D721Med (cell line): ENCODE measurements around the gene SMAGP.
"Not testable (repeated sequence)": the region's sequence is repeated elsewhere in the genome, so short reads cannot be mapped to it uniquely, and the experiment has no call there.

ENCODE experiments used
- DNase-seq: peaks from one replicate; pipeline ENCODE4 v3.0.0; 2011; ENCODE audit warnings: low spot score; ENCODE audit not compliant: insufficient read length
- FAIRE-seq: peaks from 2 replicates; lab custom pipeline; 2011; peaks lifted over from hg19 to GRCh38; lab: Jason Lieb, UNC
- TF ChIP-seq, protein P1 (sequence below): IDR thresholded peaks from 2 replicates; pipeline ENCODE4 v1.5.1; 2012; ENCODE audit warnings: mild to moderate bottlenecking, control low read depth; ENCODE audit not compliant: insufficient read depth; ENCODE audit errors: missing control alignments

SMAGP gene

DNA sequence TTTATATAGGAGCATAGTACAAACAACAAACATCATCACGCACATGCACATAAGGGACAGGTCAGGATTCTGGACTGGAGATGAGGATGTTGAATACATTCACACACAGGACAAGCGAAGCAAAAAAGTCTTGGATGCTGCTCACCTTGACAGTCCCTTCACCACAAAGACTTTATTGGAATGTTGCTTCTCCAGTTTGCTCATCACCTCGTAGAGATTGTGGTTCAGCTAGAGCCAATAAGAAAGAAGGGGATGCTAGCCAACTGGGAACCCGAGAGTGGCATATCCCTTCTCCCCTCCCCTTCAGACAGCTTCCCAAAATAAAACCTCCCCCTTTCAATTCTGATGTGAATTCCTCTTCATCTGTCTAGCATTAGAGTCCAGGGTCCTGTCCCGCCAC is 25.4 kb upstream of the SMAGP start:
- TF ChIP-seq, protein P1, sequence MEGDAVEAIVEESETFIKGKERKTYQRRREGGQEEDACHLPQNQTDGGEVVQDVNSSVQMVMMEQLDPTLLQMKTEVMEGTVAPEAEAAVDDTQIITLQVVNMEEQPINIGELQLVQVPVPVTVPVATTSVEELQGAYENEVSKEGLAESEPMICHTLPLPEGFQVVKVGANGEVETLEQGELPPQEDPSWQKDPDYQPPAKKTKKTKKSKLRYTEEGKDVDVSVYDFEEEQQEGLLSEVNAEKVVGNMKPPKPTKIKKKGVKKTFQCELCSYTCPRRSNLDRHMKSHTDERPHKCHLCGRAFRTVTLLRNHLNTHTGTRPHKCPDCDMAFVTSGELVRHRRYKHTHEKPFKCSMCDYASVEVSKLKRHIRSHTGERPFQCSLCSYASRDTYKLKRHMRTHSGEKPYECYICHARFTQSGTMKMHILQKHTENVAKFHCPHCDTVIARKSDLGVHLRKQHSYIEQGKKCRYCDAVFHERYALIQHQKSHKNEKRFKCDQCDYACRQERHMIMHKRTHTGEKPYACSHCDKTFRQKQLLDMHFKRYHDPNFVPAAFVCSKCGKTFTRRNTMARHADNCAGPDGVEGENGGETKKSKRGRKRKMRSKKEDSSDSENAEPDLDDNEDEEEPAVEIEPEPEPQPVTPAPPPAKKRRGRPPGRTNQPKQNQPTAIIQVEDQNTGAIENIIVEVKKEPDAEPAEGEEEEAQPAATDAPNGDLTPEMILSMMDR: no peak
- DNase-seq (no peak), FAIRE-seq (no peak)

DNA sequence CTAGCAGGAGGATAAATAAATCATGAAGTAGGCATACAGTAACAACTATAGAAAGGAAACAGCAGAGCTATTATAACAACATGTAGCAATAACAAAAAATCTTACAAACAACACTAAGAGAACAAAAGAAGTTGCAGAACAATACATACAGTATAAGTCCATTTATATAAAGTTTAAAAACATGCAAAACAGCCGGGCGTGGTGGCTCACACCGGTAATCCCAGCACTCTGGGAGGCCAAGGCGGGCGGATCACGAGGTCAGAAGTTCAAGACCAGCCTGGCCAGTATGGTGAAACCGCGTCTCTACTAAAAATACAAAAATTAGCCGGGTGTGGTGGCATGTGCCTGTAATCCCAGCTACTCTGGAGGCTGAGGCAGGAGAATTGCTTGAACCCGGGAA is 23.9 kb upstream of the SMAGP start:
- not testable (repeated sequence) for FAIRE-seq, DNase-seq

DNA sequence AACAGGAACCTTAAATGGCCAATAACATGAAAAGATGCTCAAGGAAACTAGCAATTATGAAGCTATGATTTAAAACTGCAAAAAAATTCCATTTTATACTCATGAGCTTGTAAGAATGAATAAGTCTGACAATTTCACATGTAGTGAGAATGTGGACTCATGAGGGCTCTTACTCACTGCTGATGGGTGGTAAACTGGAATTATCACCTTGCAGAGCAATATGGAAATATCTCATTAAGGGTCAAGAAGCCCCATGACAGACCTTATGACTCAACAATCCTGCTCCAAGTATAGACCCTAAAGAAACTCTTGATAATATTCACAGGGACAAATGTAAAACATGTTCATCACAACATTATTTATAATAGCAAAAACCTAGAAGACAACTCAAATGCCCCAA is 23.5 kb upstream of the SMAGP start:
- FAIRE-seq (no peak), DNase-seq (no peak)
- TF ChIP-seq, protein P1: no peak

DNA sequence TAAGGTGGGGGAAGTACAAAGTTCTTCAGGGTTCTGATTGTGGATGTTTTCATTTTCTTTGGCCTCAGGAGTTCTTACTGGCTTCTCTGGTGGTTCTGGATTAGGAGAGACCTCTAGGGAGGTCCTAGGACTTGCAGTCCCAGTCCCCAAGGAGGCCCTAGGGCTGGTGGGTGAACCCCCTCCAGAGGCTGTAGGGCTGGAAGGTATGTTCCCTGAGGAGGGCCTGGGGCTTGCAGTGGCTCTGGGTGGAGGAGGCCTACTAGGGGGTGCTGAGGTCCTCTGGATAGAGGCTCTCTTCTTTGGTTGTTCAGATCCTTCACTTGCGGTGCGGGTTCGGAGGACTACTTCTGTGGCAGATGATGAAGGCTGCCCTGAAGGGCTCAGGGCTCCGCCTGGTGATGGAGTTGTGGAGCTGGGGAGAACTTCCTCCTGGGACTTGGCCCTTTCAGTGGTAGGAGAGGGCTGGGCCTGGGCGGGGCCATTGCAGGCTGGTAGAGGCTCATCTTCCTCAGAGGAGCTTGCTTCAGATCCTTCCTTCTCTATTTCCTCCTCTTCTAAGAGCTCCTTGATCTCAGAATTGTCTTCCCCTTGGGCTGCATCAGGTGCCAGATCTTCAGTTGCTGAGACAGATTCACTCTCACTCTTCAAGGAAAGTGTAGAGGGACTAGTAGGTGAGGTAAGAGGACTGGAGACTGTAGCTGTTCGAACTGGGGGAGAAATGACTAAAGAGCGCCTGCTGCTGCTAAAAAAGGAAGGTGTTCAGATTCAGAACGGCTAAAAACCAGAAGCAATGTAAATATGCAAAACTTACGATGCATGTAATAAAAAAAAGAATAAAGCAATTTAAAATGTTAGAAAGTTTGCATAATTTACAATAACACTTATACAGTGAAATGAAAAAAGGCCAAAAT is 21.6 kb upstream of the SMAGP start:
- not testable (repeated sequence) for FAIRE-seq, DNase-seq

DNA sequence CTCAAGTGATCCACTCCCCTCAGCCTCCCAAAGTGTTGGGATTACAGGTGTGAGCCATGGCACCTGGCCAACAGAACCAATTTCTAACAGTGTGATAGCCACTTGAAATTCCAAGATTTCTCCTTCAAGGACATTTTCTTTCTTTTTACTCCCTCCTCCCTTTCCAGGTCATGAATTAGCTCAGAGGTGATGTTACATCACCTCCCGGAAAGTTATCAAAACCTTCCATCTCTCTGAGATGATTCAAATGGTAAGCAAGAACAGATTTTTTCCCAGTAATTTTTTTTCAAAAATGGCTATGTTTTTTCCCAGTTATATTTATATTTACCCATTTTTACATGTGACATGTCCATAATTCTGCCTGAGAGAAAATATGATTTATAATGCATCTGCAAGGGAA is 15.6 kb upstream of the SMAGP start:
- DNase-seq: no peak
- no peak for FAIRE-seq
- TF ChIP-seq, protein P1: no peak

DNA sequence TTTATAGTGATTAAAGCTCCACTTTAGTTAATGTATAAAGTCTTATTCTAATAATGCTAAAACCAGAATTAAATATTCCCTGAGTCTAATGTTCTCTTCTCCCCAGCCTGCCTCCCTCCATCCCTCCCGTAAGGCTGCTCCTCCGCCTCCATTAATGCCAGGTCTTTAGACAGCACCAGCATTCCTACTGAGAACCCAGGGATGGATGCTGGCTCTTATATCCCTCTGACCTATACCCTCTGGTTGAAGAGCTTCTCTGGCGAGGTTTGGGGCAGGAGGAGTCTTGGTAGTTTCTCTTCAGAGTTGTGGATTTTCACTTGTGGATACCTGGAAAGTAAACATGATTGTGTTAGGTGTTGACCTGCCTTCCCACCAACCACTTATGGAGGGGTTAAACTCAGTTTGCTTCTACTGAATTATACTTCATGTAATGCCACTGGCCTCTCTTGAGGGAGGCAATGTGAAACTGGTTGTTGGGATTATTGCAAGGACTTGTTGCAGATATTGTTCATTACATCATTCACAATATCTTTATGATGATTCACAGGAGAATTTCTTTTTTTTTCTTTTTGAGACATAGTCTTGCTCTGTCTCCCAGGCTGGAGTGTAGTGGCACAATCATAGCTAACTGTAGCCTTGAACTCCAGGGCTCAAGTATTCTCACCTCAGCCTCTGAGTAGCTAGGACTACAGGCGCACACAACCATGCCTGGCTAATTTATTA is 11.1 kb upstream of the SMAGP start:
- DNase-seq: no peak
- TF ChIP-seq, protein P1: no peak
- no peak for FAIRE-seq

DNA sequence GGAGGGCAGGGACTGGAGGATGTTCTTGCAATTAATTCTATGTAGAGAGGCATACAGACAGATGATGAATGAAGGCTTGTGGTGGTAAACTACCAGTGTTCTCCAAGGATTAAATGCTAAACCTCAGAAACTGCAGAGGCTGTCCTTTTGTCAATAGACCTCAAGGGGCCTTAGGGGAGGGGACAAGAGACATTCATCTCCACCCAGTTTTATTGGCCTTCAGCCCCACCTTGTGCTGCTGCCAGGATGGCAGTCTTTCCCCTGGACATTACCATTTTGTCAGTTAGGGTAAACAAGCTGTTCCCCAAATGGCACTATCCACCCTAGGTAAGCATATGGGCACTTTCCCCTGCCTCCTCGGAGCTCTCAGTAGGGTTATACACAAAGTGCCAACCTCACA is 4.9 kb upstream of the SMAGP start:
- FAIRE-seq: no peak
- TF ChIP-seq, protein P1: no peak
- DNase-seq: no peak

DNA sequence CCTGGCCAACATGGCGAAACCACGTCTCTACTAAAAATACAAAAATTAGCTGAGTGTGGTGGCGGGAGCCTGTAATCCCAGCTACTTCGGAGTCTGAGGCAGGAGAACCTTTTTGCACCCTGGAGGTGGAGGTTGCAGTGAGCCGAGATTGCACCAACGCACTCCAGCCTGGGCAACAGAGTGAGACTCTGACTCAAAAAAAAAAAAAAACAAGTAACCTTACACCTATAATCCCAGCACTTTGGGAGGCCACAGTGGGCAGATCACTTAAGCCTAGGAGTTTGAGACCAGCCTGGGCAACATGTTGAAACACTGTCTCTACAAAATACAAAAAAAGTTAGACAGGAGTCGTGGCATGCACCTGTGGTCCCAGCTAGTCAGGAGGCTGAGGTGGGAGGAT is 2.6 kb upstream of the SMAGP start:
- not testable (repeated sequence) for DNase-seq, FAIRE-seq
